ENCODE results near the gene FBXL19.

FBXL19 gene

DNA sequence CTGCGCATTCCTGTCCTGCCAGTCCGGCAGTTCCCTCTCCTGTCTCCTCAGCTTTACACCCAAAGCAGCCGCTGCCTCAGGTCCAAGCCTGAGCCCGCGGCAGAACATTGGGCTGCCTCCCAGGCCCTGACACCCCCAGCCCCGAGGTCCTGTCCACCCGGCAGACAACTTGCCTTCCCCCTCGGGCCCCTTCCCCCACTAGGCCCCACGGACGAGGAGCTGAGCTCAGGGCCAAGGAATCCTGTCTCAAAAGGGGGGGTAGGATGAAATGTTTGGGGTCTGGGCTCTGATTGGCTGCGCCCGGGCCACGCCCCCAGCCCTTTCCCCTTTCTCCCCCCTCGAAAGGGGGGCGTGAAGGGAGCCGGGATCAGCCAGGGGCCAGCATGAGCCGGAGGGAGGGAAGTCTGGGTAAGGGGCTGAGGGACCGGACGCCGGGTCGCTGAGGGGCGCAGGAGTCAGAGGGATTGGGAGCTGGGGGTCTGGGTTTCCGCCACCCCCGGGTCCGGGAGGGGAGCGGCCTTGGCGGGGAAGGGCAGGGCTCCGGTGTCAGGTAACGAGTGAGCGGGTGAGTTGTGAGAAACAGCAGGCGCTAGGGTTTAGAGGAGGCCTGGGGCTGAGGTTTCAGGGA lies 27.0 kb upstream of the FBXL19 start, which contains the start of gene CTF1 (continued):
- TF ChIP-seq ZFHX2 (tag by site-specific recombination; conservative IDR thresholded peaks at IDR 0.05) (0 out of 2 replicates have a peak, but pooled peaks have one; percentile 12), ZIC2 (tag by site-specific recombination; IDR thresholded peaks at IDR 0.05) (no peak), ZNF677 (tag by site-specific recombination; IDR thresholded peaks at IDR 0.05) (no peak), KLF7 (tag by site-specific recombination; IDR thresholded peaks at IDR 0.05; ENCODE audit: borderline replicate concordance) (no peak; the same call in 1 of the 2 replicates), ZNF394 (tag by site-specific recombination; IDR thresholded peaks at IDR 0.05; ENCODE audit: borderline replicate concordance) (no peak), ZNF544 (tag by site-specific recombination; IDR thresholded peaks at IDR 0.05) (no peak), ZNF518A (tag by site-specific recombination; conservative IDR thresholded peaks at IDR 0.05; ENCODE audit: low read depth) (no peak), ZNF596 (tag by site-specific recombination; IDR thresholded peaks at IDR 0.05) (no peak), ZNF645 (tag by site-specific recombination; IDR thresholded peaks at IDR 0.05) (no peak), SP3 (tag by site-specific recombination; IDR thresholded peaks at IDR 0.05) (no peak), MYNN (tag by site-specific recombination; IDR thresholded peaks at IDR 0.05; ENCODE audit: borderline replicate concordance) (no peak), ZXDB (tag by site-specific recombination; IDR thresholded peaks at IDR 0.05) (peak; percentile 53; the same call in 1 of the 2 replicates), ZEB2 (tag by site-specific recombination; IDR thresholded peaks at IDR 0.05) (peak; percentile 30; the same call in 1 of the 2 replicates), ZNF140 (tag by site-specific recombination; IDR thresholded peaks at IDR 0.05) (no peak), ZNF133 (tag by site-specific recombination; IDR thresholded peaks at IDR 0.05) (no peak), ZNF837 (tag by site-specific recombination; IDR thresholded peaks at IDR 0.05) (no peak), SP7 (tag by site-specific recombination; IDR thresholded peaks at IDR 0.05) (peak; percentile 57), SCRT1 (tag by site-specific recombination; IDR thresholded peaks at IDR 0.05; ENCODE audit: borderline replicate concordance) (no peak), AEBP2 (tag by site-specific recombination; IDR thresholded peaks at IDR 0.05; ENCODE audit: borderline replicate concordance) (no peak), ZNF16 (tag by site-specific recombination; IDR thresholded peaks at IDR 0.05; ENCODE audit: low read depth) (no peak), ZNF510 (tag by site-specific recombination; IDR thresholded peaks at IDR 0.05; ENCODE audit: insufficient replicate concordance) (no peak), ZNF830 (tag by site-specific recombination; IDR thresholded peaks at IDR 0.05; ENCODE audit: low read depth) (no peak), ZNF324 (tag by site-specific recombination; IDR thresholded peaks at IDR 0.05) (no peak), ZNF670 (tag by site-specific recombination; IDR thresholded peaks at IDR 0.05; ENCODE audit: low read depth) (no peak), ZNF660 (tag by site-specific recombination; IDR thresholded peaks at IDR 0.05) (no peak), ZNF112 (tag by site-specific recombination; IDR thresholded peaks at IDR 0.05) (no peak)
- TF ChIP-seq, protein P1, sequence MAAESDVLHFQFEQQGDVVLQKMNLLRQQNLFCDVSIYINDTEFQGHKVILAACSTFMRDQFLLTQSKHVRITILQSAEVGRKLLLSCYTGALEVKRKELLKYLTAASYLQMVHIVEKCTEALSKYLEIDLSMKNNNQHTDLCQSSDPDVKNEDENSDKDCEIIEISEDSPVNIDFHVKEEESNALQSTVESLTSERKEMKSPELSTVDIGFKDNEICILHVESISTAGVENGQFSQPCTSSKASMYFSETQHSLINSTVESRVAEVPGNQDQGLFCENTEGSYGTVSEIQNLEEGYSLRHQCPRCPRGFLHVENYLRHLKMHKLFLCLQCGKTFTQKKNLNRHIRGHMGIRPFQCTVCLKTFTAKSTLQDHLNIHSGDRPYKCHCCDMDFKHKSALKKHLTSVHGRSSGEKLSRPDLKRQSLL (tag by site-specific recombination; IDR thresholded peaks at IDR 0.05) = no peak
- TF ChIP-seq, protein P2, sequence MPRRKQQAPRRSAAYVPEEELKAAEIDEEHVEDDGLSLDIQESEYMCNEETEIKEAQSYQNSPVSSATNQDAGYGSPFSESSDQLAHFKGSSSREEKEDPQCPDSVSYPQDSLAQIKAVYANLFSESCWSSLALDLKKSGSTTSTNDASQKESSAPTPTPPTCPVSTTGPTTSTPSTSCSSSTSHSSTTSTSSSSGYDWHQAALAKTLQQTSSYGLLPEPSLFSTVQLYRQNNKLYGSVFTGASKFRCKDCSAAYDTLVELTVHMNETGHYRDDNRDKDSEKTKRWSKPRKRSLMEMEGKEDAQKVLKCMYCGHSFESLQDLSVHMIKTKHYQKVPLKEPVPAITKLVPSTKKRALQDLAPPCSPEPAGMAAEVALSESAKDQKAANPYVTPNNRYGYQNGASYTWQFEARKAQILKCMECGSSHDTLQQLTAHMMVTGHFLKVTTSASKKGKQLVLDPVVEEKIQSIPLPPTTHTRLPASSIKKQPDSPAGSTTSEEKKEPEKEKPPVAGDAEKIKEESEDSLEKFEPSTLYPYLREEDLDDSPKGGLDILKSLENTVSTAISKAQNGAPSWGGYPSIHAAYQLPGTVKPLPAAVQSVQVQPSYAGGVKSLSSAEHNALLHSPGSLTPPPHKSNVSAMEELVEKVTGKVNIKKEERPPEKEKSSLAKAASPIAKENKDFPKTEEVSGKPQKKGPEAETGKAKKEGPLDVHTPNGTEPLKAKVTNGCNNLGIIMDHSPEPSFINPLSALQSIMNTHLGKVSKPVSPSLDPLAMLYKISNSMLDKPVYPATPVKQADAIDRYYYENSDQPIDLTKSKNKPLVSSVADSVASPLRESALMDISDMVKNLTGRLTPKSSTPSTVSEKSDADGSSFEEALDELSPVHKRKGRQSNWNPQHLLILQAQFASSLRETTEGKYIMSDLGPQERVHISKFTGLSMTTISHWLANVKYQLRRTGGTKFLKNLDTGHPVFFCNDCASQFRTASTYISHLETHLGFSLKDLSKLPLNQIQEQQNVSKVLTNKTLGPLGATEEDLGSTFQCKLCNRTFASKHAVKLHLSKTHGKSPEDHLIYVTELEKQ (tag by site-specific recombination; IDR thresholded peaks at IDR 0.05; ENCODE audit: borderline replicate concordance) = no peak
